Measurements from ENCODE around the gene GET4.

The GET4 gene

GRCh38 chr7:861222-861621 lies 15.1 kb upstream of the GET4 start:
- H3K4me2 ChIP-seq (ENCODE audit: low read length): no peak overlapping the region

GRCh38 chr7:862157-862556 lies 14.2 kb upstream of the GET4 start:
- Histone ChIP-seq H3K9ac (ENCODE audit: low read length) (no peak overlapping the region), H3K4me3 (ENCODE audit: low read depth, low read length, poor library complexity, severe bottlenecking) (no peak overlapping the region), H3K9me2 (ENCODE audit: low read depth, low read length) (no peaks in the 10 kb centered on the region), H4K20me1 (ENCODE audit: insufficient read depth, low read length) (no peaks in the 10 kb centered on the region), H2AFZ (ENCODE audit: low read length) (no peak overlapping the region), H3K36me3 (ENCODE audit: insufficient read depth, low read length) (peaks cover 83% of the 10 kb centered on the region), H3K27me3 (ENCODE audit: insufficient read depth, low read length) (no peaks in the 10 kb centered on the region), H3K9me3 (ENCODE audit: low read length) (no peaks in the 10 kb centered on the region), H3K4me1 (ENCODE audit: insufficient read depth, low read length, severe bottlenecking) (no peaks in the 10 kb centered on the region), H3F3A (ENCODE audit: insufficient read depth, low read length) (no peaks in the 10 kb centered on the region), H3K27ac (ENCODE audit: low read depth, low read length, poor library complexity, severe bottlenecking) (no peak overlapping the region), H3K4me2 (ENCODE audit: low read length) (no peak overlapping the region), H3K79me2 (ENCODE audit: insufficient read depth, low read length) (no peaks in the 10 kb centered on the region)
- TF ChIP-seq EZH2 (IDR thresholded peaks at IDR 0.05; ENCODE audit: borderline replicate concordance, low read length) (no peak), CTCF (IDR thresholded peaks at IDR 0.05; ENCODE audit: low read length) (no peak)

More at GRCh38 chr7:861222-861621, 15.1 kb upstream of the GET4 start:
- Histone ChIP-seq H3K4me3 (ENCODE audit: low read depth, low read length, poor library complexity, severe bottlenecking) (no peak overlapping the region), H3K79me2 (ENCODE audit: insufficient read depth, low read length) (no peaks in the 10 kb centered on the region), H3K27me3 (ENCODE audit: insufficient read depth, low read length) (no peaks in the 10 kb centered on the region), H4K20me1 (ENCODE audit: insufficient read depth, low read length) (no peaks in the 10 kb centered on the region), H3K9ac (ENCODE audit: low read length) (no peak overlapping the region), H3K27ac (ENCODE audit: low read depth, low read length, poor library complexity, severe bottlenecking) (no peak overlapping the region), H2AFZ (ENCODE audit: low read length) (no peak overlapping the region), H3K9me2 (ENCODE audit: low read depth, low read length) (no peaks in the 10 kb centered on the region), H3K36me3 (ENCODE audit: insufficient read depth, low read length) (peaks cover 87% of the 10 kb centered on the region), H3K4me1 (ENCODE audit: insufficient read depth, low read length, severe bottlenecking) (no peaks in the 10 kb centered on the region), H3F3A (ENCODE audit: insufficient read depth, low read length) (no peaks in the 10 kb centered on the region), H3K9me3 (ENCODE audit: low read length) (no peaks in the 10 kb centered on the region)
- TF ChIP-seq EZH2 (IDR thresholded peaks at IDR 0.05; ENCODE audit: borderline replicate concordance, low read length) (no peak), CTCF (IDR thresholded peaks at IDR 0.05; ENCODE audit: low read length) (no peak)

GRCh38 chr7:863106-863505 lies 13.2 kb upstream of the GET4 start:
- H3K4me3 ChIP-seq (ENCODE audit: low read depth, low read length, poor library complexity, severe bottlenecking): no peak overlapping the region
- H3K4me1 ChIP-seq (ENCODE audit: insufficient read depth, low read length, severe bottlenecking): no peaks in the 10 kb centered on the region
- H3K4me2 ChIP-seq (ENCODE audit: low read length): no peak overlapping the region
- H3K9ac ChIP-seq (ENCODE audit: low read length): no peak overlapping the region
- TF ChIP-seq EZH2 (IDR thresholded peaks at IDR 0.05; ENCODE audit: borderline replicate concordance, low read length): no peak
- no peak for TF ChIP-seq CTCF (IDR thresholded peaks at IDR 0.05; ENCODE audit: low read length)
- H3K27ac ChIP-seq (ENCODE audit: low read depth, low read length, poor library complexity, severe bottlenecking): no peak overlapping the region
- H2AFZ ChIP-seq (ENCODE audit: low read length): no peak overlapping the region
- H3K27me3 ChIP-seq (ENCODE audit: insufficient read depth, low read length): no peaks in the 10 kb centered on the region
- no peaks in the 10 kb centered on the region for H3K9me3 ChIP-seq (ENCODE audit: low read length)
- H4K20me1 ChIP-seq (ENCODE audit: insufficient read depth, low read length): no peaks in the 10 kb centered on the region
- no peaks in the 10 kb centered on the region for H3F3A ChIP-seq (ENCODE audit: insufficient read depth, low read length)
- H3K79me2 ChIP-seq (ENCODE audit: insufficient read depth, low read length): no peaks in the 10 kb centered on the region
- H3K36me3 ChIP-seq (ENCODE audit: insufficient read depth, low read length): peaks cover 85% of the 10 kb centered on the region
- H3K9me2 ChIP-seq (ENCODE audit: low read depth, low read length): no peaks in the 10 kb centered on the region

All from OCI-LY1 (cell line).